Head of caudate nucleus (tissue), 42 donors: ENCODE measurements around the gene SPA17.

Experiments
- DNase-seq, 42 donors: peaks; one replicate each; pipeline versions ENCODE4 v3.0.0 to v3.0.0-alpha.2; 2020 to 2021; ENCODE audit warnings: mixed read lengths in 7 of 42
- intact Hi-C: fragments of 100-400 bp; cut with DNase I; formaldehyde crosslinking; loops from one replicate; pipeline ENCODE4 v1.15.0; 2022

Gene SPA17

DNA sequence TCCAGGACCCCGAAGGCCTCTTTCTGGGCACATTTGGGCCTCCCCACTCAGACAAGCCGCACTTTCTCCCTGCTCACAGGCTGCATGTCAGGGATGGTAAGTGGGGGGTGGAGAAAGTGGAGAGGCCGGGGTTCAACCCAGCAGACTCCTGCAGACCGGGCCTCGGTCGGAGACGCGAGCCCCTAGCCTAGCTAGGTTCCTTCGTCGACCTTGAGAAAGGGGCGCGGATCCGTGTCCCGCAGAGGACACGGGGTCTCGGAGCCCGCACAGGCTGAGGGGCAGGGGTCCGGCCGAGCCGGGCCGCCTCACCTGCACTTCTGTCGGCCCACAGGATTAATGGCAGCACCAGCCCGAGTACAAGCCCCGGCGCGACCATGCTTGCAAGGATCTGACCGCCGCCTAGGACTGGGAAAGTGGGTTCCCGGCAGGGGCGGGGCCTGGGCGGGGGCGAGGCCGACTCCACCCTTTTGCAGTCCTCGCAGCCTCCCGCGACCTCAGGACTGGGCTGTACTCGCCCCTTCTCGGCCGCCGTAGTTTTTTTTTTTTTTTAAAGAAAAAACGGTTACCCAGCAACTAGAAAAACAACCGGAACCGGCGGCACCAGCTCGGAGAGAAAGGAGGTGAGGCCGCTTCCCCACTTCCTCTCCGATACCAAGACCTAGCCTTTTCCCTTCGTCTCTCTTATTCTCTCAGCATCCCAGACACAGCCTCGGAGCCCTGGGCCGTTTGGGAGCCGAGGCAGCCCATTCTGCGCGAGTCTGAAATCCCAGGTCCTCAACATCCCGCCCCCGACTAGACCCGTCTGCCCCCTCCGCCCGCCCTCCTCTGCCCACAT is at the start of gene SPA17, which contains the start of gene SIAE:
SPA17 (plus strand) TSS at position 572 of the 835 bp plus-strand sequence. CDS start 1,361 bp downstream, outside the sequence.
SIAE (minus strand) TSS at position 407 of the 835 bp plus-strand sequence; CDS start at position 376, 31 bp downstream.
- intact Hi-C loops, result loop anchor here (5.0 kb wide), 1 partner anchor 74 kb away; no protein-coding TSS in a partner anchor
- peak; percentile 78 to 96 (median 91) for DNase-seq

DNA sequence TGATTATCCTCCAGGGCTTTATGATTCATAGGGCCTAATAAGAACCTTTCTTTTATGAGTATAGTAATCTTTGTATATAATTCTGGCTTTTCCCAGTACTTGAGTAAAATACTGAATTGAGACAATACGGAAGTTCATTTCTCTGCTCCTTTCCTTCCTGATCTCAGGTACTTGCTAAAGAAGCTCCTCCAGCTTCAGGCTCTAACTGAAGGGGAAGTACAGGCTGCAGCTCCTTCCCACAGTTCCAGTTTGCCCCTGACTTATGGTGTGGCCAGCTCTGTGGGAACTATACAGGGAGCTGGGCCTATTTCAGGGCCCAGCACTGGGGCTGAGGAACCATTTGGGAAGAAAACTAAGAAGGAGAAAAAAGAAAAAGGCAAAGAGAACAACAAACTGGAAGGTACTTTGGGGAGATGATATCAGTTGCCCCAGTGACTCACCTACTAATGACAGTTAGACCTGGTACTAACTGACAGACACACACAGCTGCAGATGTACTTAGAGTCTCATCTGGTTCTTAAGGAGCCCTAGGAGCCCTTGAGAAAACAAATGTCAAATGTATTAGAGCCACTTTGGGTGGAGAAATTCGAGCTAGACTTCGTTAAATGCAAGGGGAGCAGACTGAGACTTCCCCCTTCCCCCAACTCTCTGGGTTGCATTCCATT is 48.1 kb upstream of the SPA17 start:
- DNase-seq, result no peak

DNA sequence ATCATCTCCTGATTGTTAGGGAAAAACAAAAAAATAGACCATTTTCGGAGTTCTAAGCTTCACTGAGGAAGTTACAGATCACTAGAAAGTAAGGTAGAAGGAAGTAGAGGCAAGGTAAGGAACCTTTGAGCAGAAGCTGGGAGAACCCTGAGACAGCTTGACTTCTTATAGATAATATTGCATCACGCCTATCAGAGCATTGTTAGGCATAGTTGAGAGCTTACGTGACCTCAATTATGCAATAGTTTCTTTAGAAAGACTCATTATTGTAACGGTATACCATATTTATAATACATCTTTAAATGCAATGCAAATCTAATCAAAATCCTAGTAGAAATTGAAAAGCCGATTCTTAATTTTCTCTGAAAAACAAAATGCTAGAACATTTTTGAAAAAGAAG is 46.2 kb upstream of the SPA17 start:
- intact Hi-C loops, result no loop called here
- DNase-seq, result no peak

More for the DNA sequence above, 48.1 kb upstream of the SPA17 start:
- intact Hi-C loops, result no loop called here

DNA sequence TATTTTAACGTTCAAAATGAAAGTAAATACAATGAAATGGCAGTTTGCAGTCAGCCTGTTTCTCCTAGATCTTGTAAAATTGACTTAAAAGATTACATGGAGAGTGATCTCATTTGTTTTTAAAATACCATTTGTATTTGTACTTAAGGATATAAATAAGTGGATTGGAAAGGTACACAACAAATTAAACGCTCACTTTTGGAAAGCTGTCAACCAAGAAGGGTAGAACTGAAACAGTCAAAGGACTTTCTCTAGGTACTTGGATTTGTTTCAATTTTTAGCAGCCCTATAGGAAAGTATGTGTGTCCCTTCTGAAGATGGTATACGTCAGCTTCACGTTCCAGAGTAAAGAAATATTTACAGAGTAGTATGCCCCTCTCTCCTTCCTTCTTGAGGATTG is 43.7 kb upstream of the SPA17 start:
- intact Hi-C loops, result no loop called here
- DNase-seq, result no peak

DNA sequence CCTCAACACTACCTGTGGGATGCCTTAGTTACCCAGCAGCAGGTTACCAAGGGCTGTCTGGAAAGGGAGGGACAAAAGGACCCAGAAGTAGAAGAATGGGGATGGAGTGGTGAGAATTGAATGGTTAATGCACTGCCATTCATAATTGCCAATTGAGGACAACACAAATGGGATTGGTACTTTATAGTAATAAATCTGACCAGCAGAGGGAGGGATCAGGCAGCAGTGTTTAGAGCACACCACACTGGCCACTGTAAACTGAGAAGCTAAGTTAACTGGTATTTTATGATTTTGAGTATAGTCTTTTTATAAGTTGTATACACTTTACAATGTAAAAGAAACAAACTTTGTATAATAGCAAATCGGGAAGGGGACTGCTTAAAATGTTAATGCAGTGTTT is 40.3 kb upstream of the SPA17 start:
- no peak for DNase-seq
- intact Hi-C loops, result no loop called here

DNA sequence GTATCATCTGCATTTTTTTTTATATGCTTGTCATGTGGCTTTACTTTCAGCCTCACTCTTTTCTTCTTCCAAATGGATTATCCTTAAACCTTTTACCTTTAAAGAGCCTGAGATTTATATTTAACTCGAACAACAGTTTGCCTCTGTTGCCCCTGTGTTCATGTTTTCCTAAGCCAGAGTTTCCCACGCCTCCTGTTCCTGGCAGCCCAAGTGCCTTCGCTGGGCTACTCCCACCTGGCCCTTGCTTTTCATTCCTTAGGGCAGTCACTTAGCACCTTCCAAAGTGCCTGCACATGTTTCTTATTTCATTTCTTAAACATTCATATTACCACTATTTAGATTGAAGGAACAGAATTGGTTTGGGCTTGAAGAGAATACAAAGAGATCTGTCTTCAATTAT is 37.8 kb upstream of the SPA17 start:
- DNase-seq, result no peak
- intact Hi-C loops, result no loop called here

DNA sequence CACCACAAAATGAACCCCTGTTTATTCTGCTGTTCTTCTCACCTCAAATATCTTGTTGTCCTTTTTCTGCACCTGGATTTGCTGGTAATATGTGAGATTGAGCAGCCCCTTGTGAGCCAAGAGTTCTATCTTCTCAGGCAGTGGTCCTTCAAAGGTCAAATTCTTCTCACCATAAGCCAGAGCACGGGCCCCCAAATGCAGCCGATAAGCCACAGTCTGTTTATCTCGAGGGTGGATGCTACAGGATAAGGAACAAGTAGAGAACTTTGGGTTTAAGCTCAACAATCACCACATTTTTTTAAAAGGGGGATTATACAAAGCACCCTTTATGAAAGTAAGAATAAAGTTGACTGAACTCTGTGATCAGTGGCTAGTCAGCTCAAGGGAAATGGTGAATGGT is 35.2 kb upstream of the SPA17 start:
- intact Hi-C loops, result no loop called here
- no peak for DNase-seq

DNA sequence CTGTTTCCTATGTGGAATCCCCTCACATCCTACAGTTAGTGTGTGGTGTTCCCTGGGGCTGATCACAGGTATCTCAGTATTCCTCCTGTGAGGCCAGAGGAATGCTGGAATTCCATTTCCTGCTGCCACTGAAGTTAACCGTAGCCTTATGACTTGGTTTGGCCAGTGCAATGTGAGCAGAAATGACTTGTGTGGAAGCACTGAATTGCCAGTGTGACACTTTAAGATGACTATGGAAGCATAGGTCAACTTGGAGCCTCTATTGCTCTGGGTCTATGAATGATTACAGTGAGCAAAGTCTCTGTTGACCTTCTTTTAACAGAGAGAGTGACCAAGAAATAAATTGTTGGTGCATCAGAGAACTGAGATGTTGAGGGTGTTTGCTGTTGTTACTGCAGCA is 34.5 kb upstream of the SPA17 start:
- intact Hi-C loops, result no loop called here

DNA sequence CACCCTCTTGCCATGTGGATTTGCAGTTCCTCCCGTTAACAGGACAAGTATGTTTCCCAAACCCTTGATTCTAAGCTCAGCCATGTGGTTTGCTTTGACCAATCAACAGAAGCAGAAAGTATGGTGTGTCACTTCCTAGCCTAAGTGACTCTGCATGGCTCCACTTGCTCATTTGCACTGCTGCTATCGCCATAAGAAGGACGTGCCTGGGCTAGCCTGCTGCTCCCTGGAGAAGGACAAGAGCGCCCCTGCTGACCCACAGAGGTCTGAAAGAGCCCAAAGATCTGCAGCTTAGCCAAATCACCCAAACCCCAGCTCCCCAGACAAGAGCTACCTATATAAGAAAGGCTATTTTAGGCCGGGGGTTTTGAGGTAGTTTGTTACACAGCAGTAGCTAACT is 33.0 kb upstream of the SPA17 start:
- intact Hi-C loops, result no loop called here
- DNase-seq, result no peak

More for the DNA sequence above, 34.5 kb upstream of the SPA17 start:
- DNase-seq, result no peak

DNA sequence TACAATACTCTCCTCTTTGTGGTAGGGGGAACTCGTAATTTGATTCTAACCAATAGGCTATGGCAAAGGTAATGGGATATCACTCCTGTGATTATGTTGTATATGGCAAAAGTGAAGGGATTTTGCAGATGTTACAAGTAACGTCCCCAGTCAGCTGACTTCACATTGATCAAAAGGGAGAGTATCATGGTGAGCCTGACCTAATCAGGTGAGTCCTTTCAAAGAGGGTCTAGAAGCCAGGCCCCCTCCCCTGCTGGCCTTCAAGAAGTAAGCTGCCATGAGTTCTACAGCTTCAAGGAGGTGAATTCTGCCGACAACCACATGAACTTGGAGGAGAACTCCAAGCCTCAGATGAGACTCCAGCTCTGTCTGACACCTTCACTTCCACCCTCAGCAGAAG is 31.1 kb upstream of the SPA17 start:
- intact Hi-C loops, result no loop called here
- no peak for DNase-seq

DNA sequence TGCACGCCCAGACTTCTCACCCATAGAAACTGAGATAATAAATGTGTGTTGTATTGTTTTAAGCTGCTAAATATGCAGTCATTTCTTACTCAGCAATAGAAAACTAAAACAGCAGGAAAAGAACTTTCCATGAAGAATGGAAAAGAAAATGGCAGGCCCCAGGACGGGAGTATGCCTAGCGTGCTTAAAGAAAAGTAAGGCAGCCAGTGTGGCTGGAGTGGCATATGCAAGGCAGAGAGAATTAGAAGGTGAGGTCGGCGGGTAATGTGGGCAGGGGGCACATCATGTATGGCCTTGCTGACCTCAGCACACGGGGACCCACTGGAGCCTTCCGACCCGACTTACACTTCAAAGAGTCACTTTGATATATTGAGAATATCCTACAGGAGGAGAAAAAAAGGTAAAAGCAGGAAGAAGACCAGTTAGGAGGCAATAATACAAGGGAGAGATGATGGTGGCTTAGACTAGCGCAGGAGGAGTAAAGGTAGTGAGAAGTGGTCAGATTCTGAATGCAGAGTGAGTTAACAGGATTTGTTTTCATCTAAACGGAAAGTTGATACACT is 30.6 kb upstream of the SPA17 start:
- intact Hi-C loops, result no loop called here

DNA sequence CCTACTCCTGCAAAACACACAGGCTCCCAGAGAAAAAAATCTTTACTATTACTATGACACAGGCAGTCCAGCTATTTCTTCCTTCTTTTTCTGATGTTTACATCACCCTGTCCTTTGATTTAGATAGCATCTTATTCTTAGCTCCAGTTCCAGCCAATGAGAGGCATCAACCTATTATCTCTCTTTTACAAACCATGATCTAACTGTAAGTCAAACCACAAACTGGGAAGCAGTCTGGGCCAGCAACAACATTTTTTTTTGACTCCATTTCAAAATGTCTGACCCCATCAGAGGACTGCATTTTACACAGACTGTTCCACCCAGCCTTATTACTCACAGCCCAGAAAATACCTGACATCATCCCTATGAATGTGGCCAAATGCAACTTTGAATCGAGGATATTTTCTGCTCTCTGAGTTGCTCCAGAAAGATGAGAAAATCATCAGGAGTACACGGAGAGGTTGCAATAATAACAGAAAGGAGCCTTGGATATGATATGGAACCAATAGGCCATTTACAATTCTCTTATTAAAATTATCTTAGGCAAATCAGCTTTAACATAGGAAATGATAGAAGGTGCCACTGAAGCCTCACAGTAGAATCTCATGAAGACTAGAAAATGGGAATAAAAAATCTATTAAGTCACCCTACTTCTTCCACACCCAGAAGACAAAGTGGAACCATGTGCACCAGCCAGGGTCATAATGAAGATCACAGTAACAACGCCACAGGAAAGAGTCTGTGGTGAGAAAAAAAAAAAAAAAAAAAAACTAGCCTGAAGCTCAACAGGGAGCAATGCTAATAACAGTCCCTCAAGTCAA is 29.9 kb upstream of the SPA17 start:
- DNase-seq, result no peak
- intact Hi-C loops, result no loop called here

More for the DNA sequence above, 30.6 kb upstream of the SPA17 start:
- no peak for DNase-seq

DNA sequence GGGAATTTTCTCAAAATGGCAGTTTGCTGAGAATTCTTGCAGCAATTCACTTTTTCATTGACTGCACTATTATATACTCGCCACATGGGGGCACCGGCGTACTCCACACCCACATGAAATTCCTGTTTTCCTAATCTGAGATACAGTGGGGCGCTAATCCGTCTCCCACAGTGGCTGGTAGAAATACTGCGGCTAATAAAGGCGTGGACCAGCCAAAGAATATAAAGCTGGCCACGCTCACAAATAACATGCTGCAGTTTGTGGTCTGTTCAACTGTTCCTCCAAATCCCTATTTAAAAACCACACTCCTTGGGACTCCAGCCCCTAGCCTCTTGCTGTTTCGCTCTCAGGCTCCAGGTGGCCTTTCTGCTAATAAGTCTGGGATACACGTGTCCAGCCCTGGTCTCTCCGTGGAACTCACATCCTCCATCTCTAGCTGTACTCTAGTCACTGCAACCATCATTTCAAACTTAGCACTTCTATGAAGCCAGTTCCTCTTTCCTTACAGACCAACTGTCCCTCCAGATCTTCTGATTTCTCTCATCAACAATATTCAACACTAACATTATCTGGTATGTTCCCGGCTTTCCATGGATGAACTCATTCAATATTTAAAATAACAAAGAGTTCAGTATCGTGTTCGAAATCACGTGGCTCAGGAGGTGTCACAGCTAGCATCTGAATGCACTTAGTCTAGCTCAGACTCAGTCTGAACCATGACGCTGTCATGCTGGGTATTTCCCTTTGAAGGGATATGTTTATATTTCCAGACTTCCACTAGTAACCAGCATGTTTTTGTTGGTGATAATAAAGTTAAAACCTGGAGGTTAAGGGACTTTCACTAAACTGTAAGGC is 29.1 kb upstream of the SPA17 start:
- peak; percentile 38 to 87 (median 69) for DNase-seq
- intact Hi-C loops, result no loop called here

DNA sequence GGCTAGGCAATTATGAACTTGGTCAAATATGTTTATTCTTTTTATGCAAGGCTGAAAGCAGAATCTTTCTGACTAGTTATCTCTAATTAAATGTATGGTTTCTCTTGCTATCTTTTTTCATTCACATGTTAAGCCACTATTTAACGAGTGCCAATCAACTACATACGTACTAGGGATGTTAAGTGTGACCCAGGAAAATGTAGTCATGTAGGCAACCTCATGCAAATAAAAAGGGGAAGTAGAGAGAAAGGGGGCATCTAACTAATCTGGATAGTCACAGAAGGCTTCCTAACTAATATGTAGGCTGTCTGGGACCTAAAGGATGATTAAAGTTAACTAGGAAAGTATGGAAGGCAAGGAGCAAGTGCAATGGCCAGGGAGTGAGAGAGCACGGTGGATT is 27.6 kb upstream of the SPA17 start:
- intact Hi-C loops, result no loop called here
- DNase-seq, result no peak

DNA sequence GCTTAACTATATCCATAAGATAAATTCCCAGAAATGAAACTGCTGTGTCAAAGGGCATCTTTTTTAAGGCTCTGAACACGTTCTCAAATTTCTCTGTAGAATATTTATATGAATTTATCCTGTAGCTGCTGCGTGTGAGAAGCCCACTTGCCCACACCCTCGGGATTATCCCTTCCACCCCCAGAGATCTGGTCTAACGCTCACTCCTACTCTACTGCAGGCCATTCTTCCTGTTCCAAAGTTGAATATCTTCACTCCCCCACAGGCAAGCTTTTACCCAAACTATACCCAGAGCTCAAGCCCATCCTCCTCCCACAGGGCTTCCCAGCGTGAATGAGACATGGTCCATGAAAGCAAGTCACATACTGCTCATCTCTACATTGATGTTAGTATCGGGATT is 25.1 kb upstream of the SPA17 start:
- no peak for DNase-seq
- intact Hi-C loops, result no loop called here

DNA sequence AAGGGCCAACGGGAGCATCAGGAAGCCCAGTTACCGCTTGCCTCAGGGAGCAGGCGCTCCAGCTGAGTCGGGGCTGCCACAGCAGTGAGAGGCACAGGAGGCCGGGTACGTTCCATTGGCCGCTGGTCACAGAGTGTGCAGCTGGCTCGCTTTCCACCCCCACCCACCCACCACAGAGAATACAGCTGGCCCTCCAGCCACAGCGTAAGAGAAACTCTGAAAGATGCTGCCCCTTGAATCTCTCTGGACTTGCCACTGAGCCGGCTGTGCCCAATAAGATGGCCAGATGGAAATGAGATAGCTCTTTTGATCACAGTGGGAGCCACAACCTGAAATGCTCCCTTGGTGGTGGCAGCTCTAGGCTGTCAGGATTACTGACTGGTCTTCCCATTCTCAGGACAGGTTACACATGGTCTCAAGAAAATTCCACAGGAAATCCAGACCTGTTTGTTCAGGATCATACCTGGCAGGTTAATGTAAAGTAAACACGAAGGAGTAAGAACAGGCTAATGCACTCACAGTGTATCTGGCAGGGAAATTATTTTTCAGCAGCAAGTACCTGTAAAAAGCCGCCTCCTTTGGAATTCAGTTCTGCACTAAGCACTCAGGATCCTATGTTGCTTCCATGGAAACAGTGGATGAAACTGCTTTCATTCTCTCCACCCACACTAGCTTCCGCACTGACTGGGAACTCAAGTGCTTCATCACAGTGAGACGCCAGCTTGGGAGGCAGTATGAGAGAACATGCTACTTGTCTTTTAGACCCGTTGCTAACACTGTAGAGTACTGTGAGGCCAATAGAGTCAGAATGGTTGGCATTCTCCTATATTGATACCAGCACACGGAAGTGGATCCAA is 16.7 kb upstream of the SPA17 start:
- DNase-seq, result peak in 39 of 42 donors; percentile 17 to 93 (median 65)
- intact Hi-C loops, result no loop called here

DNA sequence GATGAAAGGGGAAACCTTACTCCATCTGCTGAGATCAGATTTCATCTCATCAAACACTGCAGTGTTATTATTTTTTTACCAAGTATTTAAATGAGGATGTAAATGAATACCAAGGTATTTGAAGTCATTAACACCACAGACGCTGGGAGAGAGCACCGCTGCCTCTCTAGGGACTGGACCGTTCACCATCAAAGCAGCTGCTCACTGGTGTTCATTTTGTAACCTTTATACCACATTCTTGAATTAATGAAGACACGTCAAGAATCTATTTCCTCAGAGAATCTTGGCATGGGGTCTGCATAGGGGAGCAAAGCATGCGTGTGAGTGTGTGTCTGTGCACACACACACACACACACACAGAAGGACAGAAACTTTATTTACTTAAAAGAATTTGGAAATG is 15.8 kb upstream of the SPA17 start:
- intact Hi-C loops, result no loop called here
- DNase-seq, result no peak
